ENCODE results near the gene PRCP.

DNA sequence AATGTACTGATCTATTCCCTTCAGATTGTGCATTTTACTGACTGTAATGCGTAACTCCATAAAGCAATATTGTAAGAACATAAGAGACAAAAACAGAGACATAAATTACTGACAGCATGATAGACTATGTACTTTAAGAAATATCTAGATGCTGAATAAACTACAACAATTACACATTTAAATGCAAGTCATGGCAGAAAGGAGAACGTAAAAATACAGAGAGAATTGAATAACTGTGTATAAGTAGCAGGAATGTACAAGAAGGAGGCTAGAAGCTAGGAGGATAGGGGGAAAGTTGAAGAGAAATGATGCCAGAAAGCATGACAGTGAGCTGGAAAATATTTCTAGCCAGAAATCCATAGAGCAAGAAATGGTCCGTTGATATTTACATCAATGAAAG lies 92.6 kb downstream of the PRCP start:
- TF ChIP-seq, protein P1, sequence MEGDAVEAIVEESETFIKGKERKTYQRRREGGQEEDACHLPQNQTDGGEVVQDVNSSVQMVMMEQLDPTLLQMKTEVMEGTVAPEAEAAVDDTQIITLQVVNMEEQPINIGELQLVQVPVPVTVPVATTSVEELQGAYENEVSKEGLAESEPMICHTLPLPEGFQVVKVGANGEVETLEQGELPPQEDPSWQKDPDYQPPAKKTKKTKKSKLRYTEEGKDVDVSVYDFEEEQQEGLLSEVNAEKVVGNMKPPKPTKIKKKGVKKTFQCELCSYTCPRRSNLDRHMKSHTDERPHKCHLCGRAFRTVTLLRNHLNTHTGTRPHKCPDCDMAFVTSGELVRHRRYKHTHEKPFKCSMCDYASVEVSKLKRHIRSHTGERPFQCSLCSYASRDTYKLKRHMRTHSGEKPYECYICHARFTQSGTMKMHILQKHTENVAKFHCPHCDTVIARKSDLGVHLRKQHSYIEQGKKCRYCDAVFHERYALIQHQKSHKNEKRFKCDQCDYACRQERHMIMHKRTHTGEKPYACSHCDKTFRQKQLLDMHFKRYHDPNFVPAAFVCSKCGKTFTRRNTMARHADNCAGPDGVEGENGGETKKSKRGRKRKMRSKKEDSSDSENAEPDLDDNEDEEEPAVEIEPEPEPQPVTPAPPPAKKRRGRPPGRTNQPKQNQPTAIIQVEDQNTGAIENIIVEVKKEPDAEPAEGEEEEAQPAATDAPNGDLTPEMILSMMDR (IDR thresholded peaks at IDR 0.05; ENCODE audit: insufficient read depth, low read length, poor library complexity, severe bottlenecking) = no peak
- no peak for TF ChIP-seq EZH2phosphoT487 (conservative IDR thresholded peaks at IDR 0.05; ENCODE audit: low read length)
